ENCODE results near the gene TTC9C. TPM values are rescaled to one million over a fixed set of nuclear protein-coding genes. Genes with fewer than 3 reads are reported as not detected.
"Not testable (repeated sequence)": the region's sequence is repeated elsewhere in the genome, so short reads cannot be mapped to it uniquely, and the experiment has no call there.

Gene TTC9C
- total RNA-seq, 1 donor from 2014 or later, result 27.4 TPM

DNA sequence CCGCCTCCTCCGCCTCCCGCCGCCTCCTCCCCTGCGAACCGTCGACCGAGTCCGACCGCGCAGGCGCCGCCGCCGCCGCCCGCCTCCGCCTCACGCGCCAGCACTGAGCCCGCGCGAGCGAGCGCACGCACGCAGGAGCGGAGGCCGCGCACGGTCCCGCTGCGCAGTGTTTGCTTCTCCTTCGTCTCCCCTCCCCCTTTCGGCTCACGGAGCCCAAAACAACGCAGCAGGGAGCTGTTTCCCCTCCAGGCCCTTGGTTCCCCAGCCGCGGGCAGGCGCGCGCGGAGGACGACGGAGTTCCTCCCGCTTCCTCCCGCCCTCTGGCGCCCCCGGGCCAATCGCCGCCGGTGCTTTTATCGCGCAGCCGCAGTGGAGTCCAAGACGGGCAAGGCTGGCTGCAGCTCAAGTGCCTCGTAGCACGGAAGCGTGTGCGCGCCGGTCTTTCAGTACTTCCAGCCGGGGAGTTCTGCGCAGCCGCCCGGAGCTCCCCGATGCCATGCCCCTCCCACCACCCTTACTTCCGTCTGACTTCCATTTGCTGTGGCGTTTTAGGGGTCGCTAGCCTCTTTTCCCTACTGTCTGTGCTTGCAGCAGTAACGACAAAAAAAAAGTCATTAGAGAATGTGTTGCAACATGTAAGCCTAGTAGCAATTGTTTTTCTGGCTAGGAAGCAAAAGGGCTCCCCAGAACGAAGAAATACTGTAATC, 968 bp upstream of the TTC9C start, which contains the start of gene HNRNPUL2:
Gene HNRNPUL2 (minus strand): TSS at position 293 of the 707 bp plus-strand sequence. CDS start 301 bp downstream, outside the sequence.
- FAIRE-seq, result no peak
- Histone ChIP-seq H3K4me3 (ENCODE audit: low read depth, low read length) (peak within 1 kb of the TSS; percentile 92), H3K36me3 (ENCODE audit: control insufficient read depth, insufficient read depth, low read length) (peaks cover 10% of the 10 kb centered on the region), H3K27me3 (ENCODE audit: control insufficient read depth, insufficient read depth, low read length) (no peaks in the 10 kb centered on the region)
- DNase-seq (ENCODE audit: low read depth), result peak; percentile 93
- TF ChIP-seq, protein P1, sequence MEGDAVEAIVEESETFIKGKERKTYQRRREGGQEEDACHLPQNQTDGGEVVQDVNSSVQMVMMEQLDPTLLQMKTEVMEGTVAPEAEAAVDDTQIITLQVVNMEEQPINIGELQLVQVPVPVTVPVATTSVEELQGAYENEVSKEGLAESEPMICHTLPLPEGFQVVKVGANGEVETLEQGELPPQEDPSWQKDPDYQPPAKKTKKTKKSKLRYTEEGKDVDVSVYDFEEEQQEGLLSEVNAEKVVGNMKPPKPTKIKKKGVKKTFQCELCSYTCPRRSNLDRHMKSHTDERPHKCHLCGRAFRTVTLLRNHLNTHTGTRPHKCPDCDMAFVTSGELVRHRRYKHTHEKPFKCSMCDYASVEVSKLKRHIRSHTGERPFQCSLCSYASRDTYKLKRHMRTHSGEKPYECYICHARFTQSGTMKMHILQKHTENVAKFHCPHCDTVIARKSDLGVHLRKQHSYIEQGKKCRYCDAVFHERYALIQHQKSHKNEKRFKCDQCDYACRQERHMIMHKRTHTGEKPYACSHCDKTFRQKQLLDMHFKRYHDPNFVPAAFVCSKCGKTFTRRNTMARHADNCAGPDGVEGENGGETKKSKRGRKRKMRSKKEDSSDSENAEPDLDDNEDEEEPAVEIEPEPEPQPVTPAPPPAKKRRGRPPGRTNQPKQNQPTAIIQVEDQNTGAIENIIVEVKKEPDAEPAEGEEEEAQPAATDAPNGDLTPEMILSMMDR (IDR thresholded peaks at IDR 0.05; ENCODE audit: insufficient read depth, low read length, severe bottlenecking), result no peak

DNA sequence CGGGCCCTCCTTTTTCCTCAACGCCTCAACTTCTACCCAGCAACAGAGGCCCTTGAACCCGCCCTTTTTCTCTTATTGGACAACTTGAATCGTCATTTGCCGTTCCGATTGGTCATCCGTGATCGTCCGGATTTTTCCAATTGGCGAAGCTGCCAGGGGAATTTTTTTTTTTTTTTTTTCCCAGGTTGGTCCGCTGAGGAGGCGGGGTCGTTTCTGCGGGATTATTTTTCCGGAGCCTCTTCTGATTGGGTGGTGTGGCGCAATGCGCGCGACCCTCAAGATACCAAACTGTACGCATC, 465 bp upstream of the TTC9C start:
- FAIRE-seq (no peak), DNase-seq (ENCODE audit: low read depth) (peak; percentile 94)
- TF ChIP-seq, protein P1 (IDR thresholded peaks at IDR 0.05; ENCODE audit: insufficient read depth, low read length, severe bottlenecking), result no peak
- no peaks in the 10 kb centered on the region for H3K27me3 ChIP-seq (ENCODE audit: control insufficient read depth, insufficient read depth, low read length)
- peak overlapping the region; percentile 92 for H3K4me3 ChIP-seq (ENCODE audit: low read depth, low read length)
- peaks cover 7% of the 10 kb centered on the region for H3K36me3 ChIP-seq (ENCODE audit: control insufficient read depth, insufficient read depth, low read length)

DNA sequence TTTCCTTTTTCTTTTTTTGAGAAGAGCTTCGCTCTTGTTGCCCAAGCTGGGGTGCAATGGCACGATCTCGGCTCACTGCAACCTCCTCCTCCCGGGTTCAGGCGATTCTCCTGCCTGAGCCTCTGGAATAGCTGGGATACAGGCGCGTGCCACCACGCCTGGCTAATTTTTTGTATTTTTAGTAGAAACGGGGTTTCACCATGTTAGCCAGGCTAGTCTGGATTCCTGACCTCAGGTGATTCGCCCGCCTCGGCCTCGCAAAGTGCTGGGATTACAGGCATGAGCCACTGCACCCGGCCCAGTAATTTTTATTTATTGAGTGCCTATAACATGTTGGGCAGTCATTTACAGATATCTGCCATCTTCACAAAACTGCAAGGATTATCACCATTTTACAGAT, 1.8 kb downstream of the TTC9C start:
- not testable (repeated sequence) for DNase-seq (ENCODE audit: low read depth)

DNA sequence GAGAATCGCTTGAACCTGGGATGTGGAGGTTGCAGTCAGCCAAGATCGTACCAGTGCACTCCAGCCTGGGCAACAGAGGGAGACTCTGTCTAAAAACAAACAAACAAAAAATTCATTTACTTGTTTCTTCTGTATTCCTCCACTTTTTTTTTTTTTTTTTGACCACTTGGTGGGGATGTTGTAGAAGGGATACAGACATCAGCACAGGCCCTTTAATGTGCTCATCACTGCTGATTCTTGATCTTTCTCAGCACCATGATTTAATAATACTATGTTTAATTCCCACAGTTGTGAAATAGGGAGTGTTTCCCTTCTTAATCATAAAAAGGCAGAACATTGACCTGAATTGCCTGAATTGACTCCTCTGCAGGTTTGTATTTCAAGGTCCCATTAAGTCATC, 4.5 kb downstream of the TTC9C start:
- DNase-seq (ENCODE audit: low read depth), result peak; percentile 29
- no peak overlapping the region for H3K4me3 ChIP-seq (ENCODE audit: low read depth, low read length)
- peaks cover 3% of the 10 kb centered on the region for H3K36me3 ChIP-seq (ENCODE audit: control insufficient read depth, insufficient read depth, low read length)

More for the DNA sequence above, 1.8 kb downstream of the TTC9C start:
- not testable (repeated sequence) for H3K36me3 ChIP-seq (ENCODE audit: control insufficient read depth, insufficient read depth, low read length); H3K27me3 ChIP-seq (ENCODE audit: control insufficient read depth, insufficient read depth, low read length); H3K4me3 ChIP-seq (ENCODE audit: low read depth, low read length); FAIRE-seq

DNA sequence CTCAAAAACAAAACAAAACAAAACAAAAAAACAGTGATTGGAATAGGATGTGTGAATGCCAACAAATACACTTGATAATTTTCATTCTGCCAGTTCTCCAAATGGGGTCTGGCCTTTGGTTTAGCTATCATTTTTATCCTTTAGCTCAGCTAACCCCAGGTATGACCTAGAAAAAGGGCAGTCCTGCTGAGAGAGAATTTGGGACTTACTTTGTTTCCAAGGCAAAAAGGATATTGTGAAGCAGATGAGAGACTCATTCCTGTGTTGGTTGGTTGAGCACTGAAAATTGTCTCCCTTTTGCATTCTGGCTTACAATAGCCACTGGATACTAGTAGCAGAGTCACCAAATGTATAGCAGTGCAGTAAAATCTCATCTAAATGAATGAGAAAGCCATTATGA, 8.9 kb downstream of the TTC9C start:
- Histone ChIP-seq H3K4me3 (ENCODE audit: low read depth, low read length) (no peak overlapping the region), H3K27me3 (ENCODE audit: control insufficient read depth, insufficient read depth, low read length) (no peaks in the 10 kb centered on the region), H3K36me3 (ENCODE audit: control insufficient read depth, insufficient read depth, low read length) (peaks cover 9% of the 10 kb centered on the region)
- TF ChIP-seq, protein P1 (IDR thresholded peaks at IDR 0.05; ENCODE audit: insufficient read depth, low read length, severe bottlenecking), result no peak
- FAIRE-seq (no peak), DNase-seq (ENCODE audit: low read depth) (no peak)

More for the DNA sequence above, 4.5 kb downstream of the TTC9C start:
- no peaks in the 10 kb centered on the region for H3K27me3 ChIP-seq (ENCODE audit: control insufficient read depth, insufficient read depth, low read length)
- no peak for FAIRE-seq
- TF ChIP-seq, protein P1 (IDR thresholded peaks at IDR 0.05; ENCODE audit: insufficient read depth, low read length, severe bottlenecking), result no peak

DNA sequence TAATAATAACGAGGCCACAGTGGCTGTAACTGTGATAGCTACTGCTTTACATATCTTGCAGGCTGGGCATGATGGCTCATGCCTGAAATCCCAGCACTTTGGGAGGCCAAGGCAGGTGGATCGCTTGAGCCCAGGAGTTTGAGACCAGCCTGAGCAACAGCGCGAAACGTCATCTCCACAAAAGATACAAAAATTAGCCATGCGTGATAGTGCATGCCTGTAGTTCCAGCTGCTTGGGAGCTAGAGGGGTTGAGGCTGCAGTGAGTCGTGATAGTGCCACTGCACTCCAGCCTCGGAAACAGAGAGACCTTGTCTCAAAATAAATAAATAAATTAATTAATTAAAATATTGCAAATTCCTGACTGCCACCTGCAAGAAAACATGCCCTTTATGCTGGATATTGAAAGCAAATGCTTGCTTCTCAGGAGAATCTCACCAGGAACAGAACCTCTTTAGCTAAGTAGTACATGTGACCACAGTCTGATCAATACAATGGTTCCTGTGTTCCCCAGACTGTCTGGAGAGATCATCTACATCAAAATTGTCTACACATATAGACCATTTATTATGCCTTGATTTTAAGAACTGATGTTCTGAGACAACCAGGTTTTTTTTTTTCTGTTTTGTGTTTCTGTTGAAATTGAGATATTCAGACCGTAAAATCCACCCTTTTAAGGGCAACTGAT, 19.3 kb downstream of the TTC9C start:
- no peak for DNase-seq (ENCODE audit: low read depth)
- Histone ChIP-seq H3K27me3 (ENCODE audit: control insufficient read depth, insufficient read depth, low read length) (no peaks in the 10 kb centered on the region), H3K36me3 (ENCODE audit: control insufficient read depth, insufficient read depth, low read length) (peaks cover 7% of the 10 kb centered on the region), H3K4me3 (ENCODE audit: low read depth, low read length) (no peak overlapping the region)
- TF ChIP-seq, protein P1 (IDR thresholded peaks at IDR 0.05; ENCODE audit: insufficient read depth, low read length, severe bottlenecking), result no peak
- FAIRE-seq, result no peak

DNA sequence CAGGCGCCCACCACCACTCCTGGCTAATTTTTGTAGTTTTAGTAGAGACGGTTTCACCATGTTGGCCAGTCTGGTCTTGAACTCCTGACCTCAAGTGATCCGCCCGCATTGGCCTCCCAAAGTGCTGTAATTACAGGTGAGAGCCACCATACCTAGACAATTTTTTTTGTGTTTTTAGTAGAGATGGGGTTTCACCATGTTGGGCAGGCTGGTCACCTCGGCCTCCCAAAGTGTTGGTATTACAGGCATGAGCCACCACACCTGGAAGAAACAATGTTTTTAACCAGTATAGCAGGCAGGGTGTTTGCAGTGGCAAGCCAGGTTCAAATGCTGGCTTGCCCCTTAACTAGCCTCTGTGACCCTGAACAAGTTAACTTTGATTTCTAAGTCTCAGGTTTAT, 21.6 kb downstream of the TTC9C start:
- DNase-seq (ENCODE audit: low read depth); FAIRE-seq; H3K4me3 ChIP-seq (ENCODE audit: low read depth, low read length); H3K27me3 ChIP-seq (ENCODE audit: control insufficient read depth, insufficient read depth, low read length); H3K36me3 ChIP-seq (ENCODE audit: control insufficient read depth, insufficient read depth, low read length): not testable (repeated sequence)

Measured in bronchial epithelial cell (primary cell).